PC-3 (cell line): Measurements from ENCODE around the gene ASIC3.

Experiments used
- EZH2phosphoT487 ChIP-seq: fragments of 300-600 bp; sonication (generic); IDR thresholded peaks from 2 replicates; pipeline ENCODE4 v1.6.1; 2018; ENCODE audit warnings: mild to moderate bottlenecking, antibody characterized with exemption, low read length, borderline replicate concordance
- TF ChIP-seq, protein P1 (sequence below): fragments of 300-600 bp; sonication (generic); conservative IDR thresholded peaks from 2 replicates; pipeline ENCODE4 v1.5.1; 2017; ENCODE audit warnings: antibody characterized with exemption, low read depth, mild to moderate bottlenecking, low read length

DNA sequence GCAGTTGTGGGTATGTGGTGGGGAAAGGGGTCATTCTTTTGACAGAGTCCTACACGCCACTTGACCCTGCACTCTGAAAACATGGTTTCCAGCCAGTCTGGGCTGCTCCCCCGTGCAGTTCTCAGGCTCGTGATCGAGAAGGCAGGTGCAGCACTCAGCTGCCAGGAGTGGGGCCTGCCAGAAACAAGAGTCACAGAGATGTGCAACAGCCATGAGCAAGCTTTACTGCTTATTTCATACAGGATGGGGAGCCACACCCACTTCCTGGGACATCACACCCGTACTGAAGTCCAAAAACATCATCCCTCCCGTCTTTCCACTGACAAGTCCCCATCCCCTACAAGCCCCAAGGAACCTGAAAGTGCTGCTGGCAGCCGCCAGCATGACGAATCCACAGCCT lies 33.4 kb upstream of the ASIC3 start:
- TF ChIP-seq, protein P1, sequence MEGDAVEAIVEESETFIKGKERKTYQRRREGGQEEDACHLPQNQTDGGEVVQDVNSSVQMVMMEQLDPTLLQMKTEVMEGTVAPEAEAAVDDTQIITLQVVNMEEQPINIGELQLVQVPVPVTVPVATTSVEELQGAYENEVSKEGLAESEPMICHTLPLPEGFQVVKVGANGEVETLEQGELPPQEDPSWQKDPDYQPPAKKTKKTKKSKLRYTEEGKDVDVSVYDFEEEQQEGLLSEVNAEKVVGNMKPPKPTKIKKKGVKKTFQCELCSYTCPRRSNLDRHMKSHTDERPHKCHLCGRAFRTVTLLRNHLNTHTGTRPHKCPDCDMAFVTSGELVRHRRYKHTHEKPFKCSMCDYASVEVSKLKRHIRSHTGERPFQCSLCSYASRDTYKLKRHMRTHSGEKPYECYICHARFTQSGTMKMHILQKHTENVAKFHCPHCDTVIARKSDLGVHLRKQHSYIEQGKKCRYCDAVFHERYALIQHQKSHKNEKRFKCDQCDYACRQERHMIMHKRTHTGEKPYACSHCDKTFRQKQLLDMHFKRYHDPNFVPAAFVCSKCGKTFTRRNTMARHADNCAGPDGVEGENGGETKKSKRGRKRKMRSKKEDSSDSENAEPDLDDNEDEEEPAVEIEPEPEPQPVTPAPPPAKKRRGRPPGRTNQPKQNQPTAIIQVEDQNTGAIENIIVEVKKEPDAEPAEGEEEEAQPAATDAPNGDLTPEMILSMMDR, result no peak
- no peak for TF ChIP-seq EZH2phosphoT487
